ENCODE results near the gene THOC7. TPM values are rescaled to one million over a fixed set of nuclear protein-coding genes. Genes with fewer than 3 reads are reported as not detected.

THOC7 gene
- total RNA-seq, 1 experiment from 2014 or later: 77.7 TPM

GRCh38 chr3:63851287-63851686, 12.3 kb downstream of the THOC7 start:
- H3K9me3 Mint-ChIP-seq (ENCODE audit: low read depth, unreplicated experiment): no peaks in the 10 kb centered on the region
- CTCF ChIA-PET: no interaction called here
- no peak for DNase-seq
- intact Hi-C loops (cut with micrococcal nuclease; ENCODE audit: unreplicated experiment): no loop called here
- no peak overlapping the region for H3K27ac Mint-ChIP-seq (ENCODE audit: unreplicated experiment)
- no peaks in the 10 kb centered on the region for H3K27me3 Mint-ChIP-seq (ENCODE audit: unreplicated experiment)
- H3K4me1 Mint-ChIP-seq (ENCODE audit: low read depth, unreplicated experiment): peaks cover 9% of the 10 kb centered on the region
- H3K36me3 Mint-ChIP-seq (ENCODE audit: insufficient read depth, unreplicated experiment): peaks cover 5% of the 10 kb centered on the region
- no peak overlapping the region for H3K4me3 Mint-ChIP-seq (ENCODE audit: low read depth, unreplicated experiment)
- TF ChIP-seq, protein P1, sequence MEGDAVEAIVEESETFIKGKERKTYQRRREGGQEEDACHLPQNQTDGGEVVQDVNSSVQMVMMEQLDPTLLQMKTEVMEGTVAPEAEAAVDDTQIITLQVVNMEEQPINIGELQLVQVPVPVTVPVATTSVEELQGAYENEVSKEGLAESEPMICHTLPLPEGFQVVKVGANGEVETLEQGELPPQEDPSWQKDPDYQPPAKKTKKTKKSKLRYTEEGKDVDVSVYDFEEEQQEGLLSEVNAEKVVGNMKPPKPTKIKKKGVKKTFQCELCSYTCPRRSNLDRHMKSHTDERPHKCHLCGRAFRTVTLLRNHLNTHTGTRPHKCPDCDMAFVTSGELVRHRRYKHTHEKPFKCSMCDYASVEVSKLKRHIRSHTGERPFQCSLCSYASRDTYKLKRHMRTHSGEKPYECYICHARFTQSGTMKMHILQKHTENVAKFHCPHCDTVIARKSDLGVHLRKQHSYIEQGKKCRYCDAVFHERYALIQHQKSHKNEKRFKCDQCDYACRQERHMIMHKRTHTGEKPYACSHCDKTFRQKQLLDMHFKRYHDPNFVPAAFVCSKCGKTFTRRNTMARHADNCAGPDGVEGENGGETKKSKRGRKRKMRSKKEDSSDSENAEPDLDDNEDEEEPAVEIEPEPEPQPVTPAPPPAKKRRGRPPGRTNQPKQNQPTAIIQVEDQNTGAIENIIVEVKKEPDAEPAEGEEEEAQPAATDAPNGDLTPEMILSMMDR (IDR thresholded peaks at IDR 0.05; ENCODE audit: unreplicated experiment): no peak
- BruUV-seq (replicated peaks): no TSS peak

DNA sequence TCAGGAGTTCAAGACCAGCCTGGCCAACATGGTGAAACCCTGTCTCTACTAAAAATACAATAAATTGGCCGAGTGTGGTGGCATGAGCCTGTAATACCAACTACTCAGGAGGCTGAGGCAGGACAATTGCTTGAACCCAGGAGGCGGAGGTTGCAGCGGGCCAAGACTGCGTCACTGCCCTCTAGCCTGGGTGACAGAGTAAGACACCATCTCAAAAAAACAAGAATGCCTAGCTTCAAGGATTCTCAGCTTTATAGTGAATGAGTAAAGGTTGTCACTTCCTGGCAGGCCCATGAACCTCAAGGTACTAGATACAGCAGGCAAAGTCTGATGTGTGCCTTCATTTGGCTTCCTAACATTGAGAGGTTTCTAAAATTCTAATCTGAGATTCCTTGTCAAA, 14.4 kb downstream of the THOC7 start:
- no peak overlapping the region for H3K4me3 Mint-ChIP-seq (ENCODE audit: low read depth, unreplicated experiment)
- H3K9me3 Mint-ChIP-seq (ENCODE audit: low read depth, unreplicated experiment): no peaks in the 10 kb centered on the region
- DNase-seq: no peak
- no TSS peak for BruUV-seq (replicated peaks)
- H3K27ac Mint-ChIP-seq (ENCODE audit: unreplicated experiment): no peak overlapping the region
- no peaks in the 10 kb centered on the region for H3K27me3 Mint-ChIP-seq (ENCODE audit: unreplicated experiment)
- CTCF ChIA-PET: no interaction called here
- TF ChIP-seq, protein P1 (IDR thresholded peaks at IDR 0.05; ENCODE audit: unreplicated experiment): no peak
- H3K36me3 Mint-ChIP-seq (ENCODE audit: insufficient read depth, unreplicated experiment): peaks cover 5% of the 10 kb centered on the region
- intact Hi-C loops (cut with micrococcal nuclease; ENCODE audit: unreplicated experiment): no loop called here
- H3K4me1 Mint-ChIP-seq (ENCODE audit: low read depth, unreplicated experiment): peaks cover 9% of the 10 kb centered on the region

GRCh38 chr3:63847718-63848450, 15.7 kb downstream of the THOC7 start:
- CTCF ChIA-PET: no interaction called here
- H3K4me3 Mint-ChIP-seq (ENCODE audit: low read depth, unreplicated experiment): no peak overlapping the region
- TF ChIP-seq, protein P1 (IDR thresholded peaks at IDR 0.05; ENCODE audit: unreplicated experiment): no peak
- peak; percentile 40 for DNase-seq
- no peaks in the 10 kb centered on the region for H3K27me3 Mint-ChIP-seq (ENCODE audit: unreplicated experiment)
- H3K4me1 Mint-ChIP-seq (ENCODE audit: low read depth, unreplicated experiment): peaks cover 9% of the 10 kb centered on the region
- H3K36me3 Mint-ChIP-seq (ENCODE audit: insufficient read depth, unreplicated experiment): peaks cover 10% of the 10 kb centered on the region
- H3K9me3 Mint-ChIP-seq (ENCODE audit: low read depth, unreplicated experiment): no peaks in the 10 kb centered on the region
- peak overlapping the region; percentile 79 for H3K27ac Mint-ChIP-seq (ENCODE audit: unreplicated experiment)
- no TSS peak for BruUV-seq (replicated peaks)
- intact Hi-C loops (cut with micrococcal nuclease; ENCODE audit: unreplicated experiment): no loop called here

GRCh38 chr3:63845215-63845614, 18.4 kb downstream of the THOC7 start:
- no peak for DNase-seq
- Mint-ChIP-seq H3K27me3 (ENCODE audit: unreplicated experiment) (no peaks in the 10 kb centered on the region), H3K9me3 (ENCODE audit: low read depth, unreplicated experiment) (no peaks in the 10 kb centered on the region), H3K4me3 (ENCODE audit: low read depth, unreplicated experiment) (no peak overlapping the region), H3K27ac (ENCODE audit: unreplicated experiment) (no peak overlapping the region), H3K36me3 (ENCODE audit: insufficient read depth, unreplicated experiment) (peaks cover 10% of the 10 kb centered on the region), H3K4me1 (ENCODE audit: low read depth, unreplicated experiment) (peaks cover 9% of the 10 kb centered on the region)
- TF ChIP-seq, protein P1 (IDR thresholded peaks at IDR 0.05; ENCODE audit: unreplicated experiment): no peak
- CTCF ChIA-PET: no interaction called here
- BruUV-seq (replicated peaks): no TSS peak
- intact Hi-C loops (cut with micrococcal nuclease; ENCODE audit: unreplicated experiment): no loop called here

Measured in Calu3 (cell line).